ENCODE measurements around the gene MBD5.

Gene MBD5

GRCh38 chr2:148360662-148361061, 339.8 kb downstream of the MBD5 start:
- Histone ChIP-seq H4K20me1 (ENCODE audit: insufficient read depth) (no peaks in the 10 kb centered on the region), H3K4me1 (ENCODE audit: low read depth, poor library complexity, severe bottlenecking) (no peaks in the 10 kb centered on the region), H3K4me2 (no peak overlapping the region), H3K27ac (no peak overlapping the region), H3K79me2 (ENCODE audit: insufficient read depth, low read depth) (no peaks in the 10 kb centered on the region), H2AFZ (ENCODE audit: low read depth) (no peak overlapping the region), H3K27me3 (ENCODE audit: insufficient read depth, low read depth) (no peaks in the 10 kb centered on the region), H3K4me3 (IDR thresholded peaks at IDR 0.05; ENCODE audit: insufficient read depth, low read depth, low read length) (no peak overlapping the region), H3K36me3 (ENCODE audit: insufficient read depth) (no peaks in the 10 kb centered on the region), H3K9ac (no peak overlapping the region)
- no peak for TF ChIP-seq CTCF (conservative IDR thresholded peaks at IDR 0.05; ENCODE audit: low read depth, low read length)

- no peaks in the 10 kb centered on the region for H4K20me1 ChIP-seq (ENCODE audit: insufficient read depth)
- no peaks in the 10 kb centered on the region for H3K4me1 ChIP-seq (ENCODE audit: low read depth, poor library complexity, severe bottlenecking)
- no peak overlapping the region for H3K27ac ChIP-seq
- H3K4me2 ChIP-seq = no peak overlapping the region
- TF ChIP-seq CTCF (conservative IDR thresholded peaks at IDR 0.05; ENCODE audit: low read depth, low read length) = no peak
- H3K9ac ChIP-seq = no peak overlapping the region
- no peak overlapping the region for H3K4me3 ChIP-seq (IDR thresholded peaks at IDR 0.05; ENCODE audit: insufficient read depth, low read depth, low read length)
- no peaks in the 10 kb centered on the region for H3K27me3 ChIP-seq (ENCODE audit: insufficient read depth, low read depth)
- H2AFZ ChIP-seq (ENCODE audit: low read depth) = no peak overlapping the region
- H3K36me3 ChIP-seq (ENCODE audit: insufficient read depth) = no peaks in the 10 kb centered on the region
- no peaks in the 10 kb centered on the region for H3K79me2 ChIP-seq (ENCODE audit: insufficient read depth, low read depth)
Observed at GRCh38 chr2:148362144-148362796, 341.4 kb downstream of the MBD5 start.

- H3K27me3 ChIP-seq (ENCODE audit: insufficient read depth, low read depth) = no peaks in the 10 kb centered on the region
- H3K79me2 ChIP-seq (ENCODE audit: insufficient read depth, low read depth) = no peaks in the 10 kb centered on the region
- no peaks in the 10 kb centered on the region for H3K4me1 ChIP-seq (ENCODE audit: low read depth, poor library complexity, severe bottlenecking)
- no peaks in the 10 kb centered on the region for H3K36me3 ChIP-seq (ENCODE audit: insufficient read depth)
- H3K27ac ChIP-seq = no peak overlapping the region
- no peak overlapping the region for H3K4me2 ChIP-seq
- no peak overlapping the region for H3K4me3 ChIP-seq (IDR thresholded peaks at IDR 0.05; ENCODE audit: insufficient read depth, low read depth, low read length)
- TF ChIP-seq CTCF (conservative IDR thresholded peaks at IDR 0.05; ENCODE audit: low read depth, low read length) = no peak
- no peak overlapping the region for H3K9ac ChIP-seq
- H4K20me1 ChIP-seq (ENCODE audit: insufficient read depth) = no peaks in the 10 kb centered on the region
- no peak overlapping the region for H2AFZ ChIP-seq (ENCODE audit: low read depth)
Observed at GRCh38 chr2:148375214-148375613, 354.3 kb downstream of the MBD5 start.

GRCh38 chr2:148391324-148391723, 370.4 kb downstream of the MBD5 start:
- Histone ChIP-seq H3K4me2 (no peak overlapping the region), H3K27ac (no peak overlapping the region), H3K27me3 (ENCODE audit: insufficient read depth, low read depth) (no peaks in the 10 kb centered on the region), H3K36me3 (ENCODE audit: insufficient read depth) (no peaks in the 10 kb centered on the region), H3K79me2 (ENCODE audit: insufficient read depth, low read depth) (no peaks in the 10 kb centered on the region), H3K4me3 (IDR thresholded peaks at IDR 0.05; ENCODE audit: insufficient read depth, low read depth, low read length) (no peak overlapping the region), H3K9ac (no peak overlapping the region), H4K20me1 (ENCODE audit: insufficient read depth) (no peaks in the 10 kb centered on the region), H2AFZ (ENCODE audit: low read depth) (no peak overlapping the region), H3K4me1 (ENCODE audit: low read depth, poor library complexity, severe bottlenecking) (no peaks in the 10 kb centered on the region)
- TF ChIP-seq CTCF (conservative IDR thresholded peaks at IDR 0.05; ENCODE audit: low read depth, low read length) = no peak

Data from KMS-11 (cell line).